ENCODE results near the gene IFT22.

- TF ChIP-seq CTCF (conservative IDR thresholded peaks at IDR 0.05; ENCODE audit: low read depth, low read length): no peak
- no peak for TF ChIP-seq SMC3 (IDR thresholded peaks at IDR 0.05; ENCODE audit: low read depth, low read length)
- TF ChIP-seq POLR2A (IDR thresholded peaks at IDR 0.05; ENCODE audit: low read depth, low read length): no peak
- no peak for TF ChIP-seq RFX5 (IDR thresholded peaks at IDR 0.05; ENCODE audit: low read depth, low read length)
- no peak for TF ChIP-seq RCOR1 (IDR thresholded peaks at IDR 0.05; ENCODE audit: insufficient replicate concordance, low read length)
- no peak for TF ChIP-seq MXI1 (IDR thresholded peaks at IDR 0.05; ENCODE audit: borderline replicate concordance, low read depth, low read length)
- no peak for TF ChIP-seq ELK1 (IDR thresholded peaks at IDR 0.05; ENCODE audit: borderline replicate concordance, low read depth, low read length)
- no peak for TF ChIP-seq MAFK (IDR thresholded peaks at IDR 0.05; ENCODE audit: low read depth, low read length)
- no peak for TF ChIP-seq CEBPB (IDR thresholded peaks at IDR 0.05; ENCODE audit: low read depth, low read length)
- TF ChIP-seq USF2 (IDR thresholded peaks at IDR 0.05; ENCODE audit: low read depth, low read length): no peak
Observed at GRCh38 chr7:101288439-101288838, 33.2 kb downstream of the IFT22 start.
